Right ventricle myocardium inferior (tissue), 1 donor: ENCODE results near the gene IL2RG. TPM values are rescaled to one million over a fixed set of nuclear protein-coding genes. Genes with fewer than 3 reads are reported as not detected.

ENCODE experiments used
- ATAC-seq: fragments of 200-7000 bp; cut with Tn5 transposase; one replicate; pipeline ENCODE4 v1.9.1; 2020; ENCODE audit warnings: mild to moderate bottlenecking, moderate library complexity
- DNase-seq: peaks from one replicate; pipeline ENCODE4 v3.0.0; 2021; ENCODE audit errors: missing footprints
- intact Hi-C: fragments of 100-400 bp; cut with DNase I; formaldehyde crosslinking; loops from one replicate; pipeline ENCODE4 v1.11.0; 2022
- long read RNA-seq: library from polyadenylated mRNA; unstranded; transcript quantifications from one replicate; pipeline ENCODE4 v2.0.0, GENCODE V29; 2021
- total RNA-seq: library from RNA; stranded (reverse); fragmentation: NEBNext Ultra II Directional; extraction: Animal tissue kit (Norgen Biotek cat#: 25700); gene quantifications from one replicate; pipeline ENCODE4 v1.2.1, GENCODE V29; 2021
- donor health status: DM: no; HTN: yes; CAD: no; lungs with severe emphysema.

IL2RG gene
- 2.8 TPM for total RNA-seq
- long read RNA-seq = 0 reads

DNA sequence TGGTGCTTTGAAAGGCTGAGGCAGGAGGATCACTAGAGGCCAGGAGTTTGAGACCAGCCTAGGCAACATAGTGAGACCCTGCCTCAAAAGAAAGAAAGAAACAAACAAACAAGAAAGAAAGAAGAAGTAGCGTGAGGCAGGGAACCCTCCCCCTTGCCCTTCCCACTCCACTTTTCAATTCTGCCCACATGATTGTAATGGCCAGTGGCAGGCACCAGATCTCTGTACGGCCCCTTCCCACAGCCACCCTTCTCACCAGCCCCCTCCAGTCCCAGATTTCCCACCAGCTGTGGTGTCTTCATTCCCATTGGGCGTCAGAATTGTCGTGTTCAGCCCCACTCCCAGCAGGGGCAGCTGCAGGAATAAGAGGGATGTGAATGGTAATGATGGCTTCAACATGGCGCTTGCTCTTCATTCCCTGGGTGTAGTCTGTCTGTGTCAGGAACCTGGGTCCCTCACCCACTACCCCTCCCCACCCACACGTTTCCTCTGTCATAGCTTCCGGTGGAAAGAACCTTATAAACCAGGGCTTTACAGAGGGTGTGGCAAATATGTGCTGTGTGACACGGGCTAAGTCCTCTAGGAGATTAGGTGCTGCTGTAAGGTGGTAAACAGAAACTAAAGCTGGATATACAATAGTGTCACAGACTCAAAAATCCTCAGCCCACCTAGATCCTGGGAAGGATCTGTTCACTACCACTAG is at the start of gene IL2RG:
Gene IL2RG, minus strand, starts transcription at position 437 of the 703 bp plus-strand sequence. Its CDS starts 38 bp downstream, at position 399.
- intact Hi-C loops = no loop called here
- ATAC-seq (no peak), DNase-seq (no peak)

DNA sequence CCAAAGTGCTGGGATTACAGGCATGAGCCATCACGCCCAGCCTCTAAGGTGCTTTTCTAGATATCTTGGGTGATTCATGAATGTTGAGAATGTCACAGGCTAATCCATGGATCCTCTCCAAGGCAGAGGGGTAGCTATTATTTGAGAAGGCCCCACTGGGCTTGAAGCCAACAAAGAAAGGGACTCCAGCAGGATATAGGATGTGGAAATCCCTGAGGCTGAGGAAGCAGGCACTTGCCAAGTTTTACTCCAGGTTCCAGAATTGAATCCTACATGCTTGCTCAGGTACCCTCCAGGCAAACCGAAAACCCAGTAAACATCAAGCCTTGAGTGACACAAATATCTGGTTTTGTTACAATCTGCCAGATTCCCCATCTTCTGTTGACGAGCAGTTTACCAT is 49.1 kb upstream of the IL2RG start:
- ATAC-seq (no peak), DNase-seq (no peak)
- intact Hi-C loops = no loop called here

DNA sequence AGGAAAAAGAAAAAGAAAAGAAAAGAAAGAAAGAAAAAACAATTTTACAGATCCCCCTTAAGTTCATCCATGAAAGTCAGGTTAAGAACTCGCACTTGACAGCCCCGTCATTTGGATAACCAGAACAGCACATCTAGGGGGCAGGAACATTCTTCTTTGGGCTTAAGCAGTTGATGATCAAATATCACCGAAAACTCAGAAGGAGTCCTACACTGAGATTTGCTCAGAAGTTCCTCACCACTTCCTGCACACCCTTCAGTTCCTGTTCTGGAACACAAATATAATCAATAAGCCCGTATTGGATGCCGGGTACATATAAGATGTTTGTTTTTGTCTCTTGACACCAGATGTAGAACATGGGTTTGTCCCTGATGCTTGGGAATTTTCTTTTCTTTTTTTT is 48.0 kb upstream of the IL2RG start:
- intact Hi-C loops = no loop called here
- DNase-seq (no peak), ATAC-seq (no peak)

GRCh38 chrX:71158603-71159002 is 47.2 kb upstream of the IL2RG start:
- intact Hi-C loops = no loop called here
- ATAC-seq = no peak
- no peak for DNase-seq

DNA sequence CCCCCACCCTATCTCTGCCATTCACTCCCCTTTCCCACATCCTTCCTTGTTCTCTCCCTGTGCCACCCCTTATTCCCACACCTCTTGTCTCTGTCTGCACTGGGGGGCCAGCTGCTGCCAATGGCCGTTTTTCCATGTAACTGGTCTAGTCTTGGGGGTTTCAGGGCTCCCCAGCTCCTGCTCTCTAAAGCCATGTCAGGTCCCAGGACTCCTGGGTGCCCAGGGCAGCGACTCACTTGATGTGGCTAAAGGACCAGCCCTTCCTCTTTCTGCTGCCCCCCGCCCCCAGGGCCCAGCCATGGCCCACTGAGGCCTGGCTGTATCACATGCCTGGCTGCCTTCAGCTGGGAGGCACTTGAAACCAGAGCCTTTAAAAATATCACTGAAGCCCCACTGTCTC is 43.3 kb upstream of the IL2RG start:
- intact Hi-C loops = no loop called here
- DNase-seq = no peak
- ATAC-seq = no peak

GRCh38 chrX:71154196-71154595 is 42.8 kb upstream of the IL2RG start:
- intact Hi-C loops = no loop called here
- no peak for DNase-seq
- no peak for ATAC-seq

DNA sequence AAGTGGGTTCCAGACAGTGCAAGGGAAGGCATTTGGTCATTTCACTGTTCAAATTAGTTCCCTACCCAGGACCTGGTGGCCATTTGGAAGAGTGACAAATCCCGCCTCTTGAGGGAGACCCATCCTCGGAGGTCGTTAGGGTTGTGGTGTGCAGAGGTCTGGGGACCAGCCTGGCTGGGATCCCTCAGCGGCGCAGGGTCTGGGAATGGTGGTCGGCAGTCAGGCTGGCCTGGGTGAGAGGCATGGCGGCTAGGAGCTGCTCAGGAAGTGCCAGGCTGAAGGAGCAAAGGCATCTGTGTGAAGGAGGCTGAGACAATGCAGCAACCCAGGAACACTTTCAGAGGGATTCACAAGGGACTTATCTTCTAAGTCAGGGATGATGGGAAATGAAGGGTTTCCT is 40.0 kb upstream of the IL2RG start:
- no peak for DNase-seq
- intact Hi-C loops = no loop called here
- ATAC-seq = no peak

DNA sequence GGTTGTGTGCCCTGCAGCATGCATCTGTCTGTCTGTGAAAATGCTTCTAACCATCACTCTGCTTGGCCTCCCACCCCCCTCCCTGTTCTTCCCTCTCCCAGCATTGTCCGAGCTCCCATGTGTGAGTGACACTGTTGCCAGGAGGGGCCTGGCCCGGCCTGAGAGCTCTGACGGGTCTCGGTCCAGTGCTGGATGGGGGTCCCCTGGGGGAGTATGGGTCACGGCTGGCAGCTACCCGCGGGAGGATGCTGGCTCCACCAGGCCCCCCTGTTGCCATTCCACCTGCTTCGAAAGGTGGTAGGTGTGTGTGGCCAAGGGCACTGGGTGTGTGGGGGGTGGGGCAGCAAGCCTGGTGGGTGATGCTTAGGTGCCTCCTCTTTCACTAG is 36.9 kb upstream of the IL2RG start:
- DNase-seq = no peak
- ATAC-seq = no peak
- intact Hi-C loops = no loop called here

DNA sequence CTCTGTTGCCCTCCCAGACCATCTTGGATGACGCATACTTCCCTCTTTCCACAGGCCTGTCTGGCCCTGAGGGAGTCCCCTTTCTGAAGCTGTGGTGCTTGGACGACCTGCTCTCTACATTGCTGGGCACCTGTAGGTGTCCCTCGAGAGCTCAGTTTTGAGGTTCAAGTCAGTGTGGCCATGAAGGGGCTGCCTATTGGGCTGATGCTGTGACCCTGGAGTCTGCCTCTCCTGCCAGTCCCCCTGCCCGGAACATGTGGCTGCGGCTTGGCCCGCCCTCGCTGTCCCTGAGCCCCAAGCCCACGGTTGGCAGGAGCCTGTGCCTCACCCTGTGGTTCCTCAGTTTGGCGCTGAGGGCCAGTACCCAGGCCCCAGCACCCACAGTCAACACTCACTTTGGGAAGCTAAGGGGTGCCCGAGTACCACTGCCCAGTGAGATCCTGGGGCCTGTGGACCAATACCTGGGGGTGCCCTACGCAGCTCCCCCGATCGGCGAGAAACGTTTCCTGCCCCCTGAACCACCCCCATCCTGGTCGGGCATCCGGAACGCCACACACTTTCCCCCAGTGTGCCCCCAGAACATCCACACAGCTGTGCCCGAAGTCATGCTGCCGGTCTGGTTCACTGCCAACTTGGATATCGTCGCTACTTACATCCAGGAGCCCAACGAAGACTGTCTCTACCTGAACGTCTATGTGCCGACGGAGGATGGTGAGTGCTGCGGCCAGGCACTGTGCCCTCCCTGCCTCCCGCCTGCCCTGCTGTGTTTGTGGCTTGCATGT is 36.3 kb upstream of the IL2RG start:
- intact Hi-C loops = no loop called here
- DNase-seq (no peak), ATAC-seq (no peak)

DNA sequence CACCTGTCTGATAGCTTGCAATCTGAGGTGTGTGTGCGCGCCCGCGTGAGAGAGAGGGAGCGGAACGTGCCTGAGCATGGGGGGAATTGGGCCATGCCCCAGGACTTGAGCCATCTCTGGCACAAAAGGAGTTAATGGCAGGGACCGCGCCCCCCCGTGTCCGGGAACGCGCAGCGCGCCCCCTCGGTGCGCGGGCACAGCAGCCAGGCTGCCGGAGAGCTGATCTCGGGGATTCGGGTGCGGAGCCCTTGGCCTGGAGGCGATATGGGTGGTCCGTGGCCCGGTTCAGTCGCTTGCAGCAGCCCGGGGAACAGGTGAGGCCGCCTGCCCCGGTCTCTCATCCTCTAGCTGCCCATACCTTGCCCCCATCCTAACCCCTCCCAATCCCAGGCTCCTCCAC is 33.3 kb upstream of the IL2RG start, which contains the start of gene NLGN3:
Gene NLGN3, plus strand, starts transcription at position 191 of the 400 bp plus-strand sequence. CDS start 2,909 bp downstream, outside the sequence.
- DNase-seq (no peak), ATAC-seq (no peak)
- intact Hi-C loops = no loop called here

DNA sequence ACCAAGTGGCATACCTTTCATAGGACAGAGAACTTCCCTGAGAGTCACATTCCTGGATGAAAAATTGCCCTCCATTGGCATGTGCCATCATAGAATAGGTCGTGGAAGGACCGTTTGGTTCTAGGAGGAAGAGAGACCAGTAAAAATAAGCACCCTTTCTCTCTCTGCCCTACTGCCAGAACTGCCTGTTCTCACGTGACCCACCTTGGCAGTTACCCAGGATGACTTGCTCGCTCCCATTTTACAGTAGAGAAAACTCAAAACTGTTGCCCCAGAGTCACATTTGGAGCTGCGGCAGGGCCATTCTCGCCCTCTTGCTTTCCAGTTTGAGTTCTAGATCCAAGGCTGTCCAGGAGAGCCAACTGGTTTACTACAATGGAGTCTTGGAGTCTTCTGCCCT is 32.1 kb upstream of the IL2RG start:
- DNase-seq = no peak
- ATAC-seq = no peak
- intact Hi-C loops = no loop called here

- intact Hi-C loops = no loop called here
- DNase-seq = no peak
- ATAC-seq = no peak
Observed at GRCh38 chrX:71140440-71140839, 29.1 kb upstream of the IL2RG start.

GRCh38 chrX:71131510-71131909 is 20.1 kb upstream of the IL2RG start:
- ATAC-seq (no peak), DNase-seq (no peak)
- intact Hi-C loops = no loop called here

DNA sequence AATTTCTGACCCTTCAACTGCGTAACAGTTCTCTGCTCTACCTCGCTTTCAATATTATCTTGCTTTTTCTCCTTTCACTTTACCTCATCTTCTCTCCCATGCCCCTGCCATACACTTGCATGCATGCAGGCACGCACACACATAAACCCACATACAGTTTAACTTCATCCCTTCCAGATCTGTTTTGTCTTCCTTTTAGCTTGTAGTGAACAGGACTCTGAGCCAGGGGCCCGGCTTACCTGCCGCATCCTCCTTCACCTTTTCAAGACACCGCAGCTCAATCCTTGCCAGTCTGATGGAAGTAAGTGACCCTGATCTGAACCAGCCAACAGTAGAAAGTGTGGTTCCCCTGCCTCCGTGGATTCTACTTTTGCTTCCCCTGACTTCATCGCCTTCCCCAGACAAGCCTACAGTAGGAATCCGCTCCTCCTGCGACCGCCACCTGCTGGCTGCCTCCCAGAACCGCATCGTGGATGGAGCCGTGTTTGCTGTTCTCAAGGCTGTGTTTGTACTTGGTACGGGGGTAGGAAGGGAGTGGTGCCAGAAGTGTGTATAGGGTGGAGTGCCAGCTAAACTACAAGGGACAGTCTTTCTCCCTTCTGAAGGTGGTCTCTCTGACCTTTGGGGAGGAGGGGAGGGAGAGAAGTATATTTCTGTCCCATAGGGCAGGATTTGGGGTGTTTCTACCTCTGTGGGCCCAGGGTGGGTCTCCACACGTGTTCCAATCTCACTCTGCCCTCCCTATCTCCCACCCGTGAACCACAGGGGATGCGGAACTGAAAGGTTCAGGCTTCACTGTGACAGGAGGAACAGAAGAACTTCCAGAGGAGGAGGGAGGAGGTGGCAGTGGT is 17.8 kb upstream of the IL2RG start:
- intact Hi-C loops = no loop called here
- ATAC-seq (peak; percentile 56), DNase-seq (peak; percentile 79)

DNA sequence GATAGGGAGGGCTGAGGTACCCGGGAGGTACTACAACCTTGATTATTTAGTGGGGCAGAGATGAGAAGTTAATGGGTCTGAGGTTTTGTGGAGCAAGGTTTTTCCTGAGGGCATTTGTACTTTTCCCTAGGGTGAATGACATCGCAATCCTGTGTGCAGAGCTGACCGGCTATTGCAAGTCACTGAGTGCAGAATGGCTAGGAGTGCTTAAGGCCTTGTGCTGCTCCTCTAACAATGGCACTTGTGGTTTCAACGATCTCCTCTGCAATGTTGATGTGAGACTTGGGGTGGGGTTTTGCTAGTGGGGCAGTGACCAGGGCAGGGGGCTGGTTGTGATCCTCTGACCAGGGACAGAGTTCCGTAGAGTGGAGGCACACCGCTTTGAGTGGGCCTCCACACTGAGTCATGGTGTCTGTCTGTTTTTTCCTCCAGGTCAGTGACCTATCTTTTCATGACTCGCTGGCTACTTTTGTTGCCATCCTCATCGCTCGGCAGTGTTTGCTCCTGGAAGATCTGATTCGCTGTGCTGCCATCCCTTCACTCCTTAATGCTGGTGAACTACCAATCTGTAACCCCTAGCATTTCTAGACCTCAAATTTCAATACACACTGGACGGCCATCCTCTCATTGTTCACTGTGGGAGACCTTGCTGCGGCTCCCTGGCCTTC is 16.9 kb upstream of the IL2RG start:
- intact Hi-C loops = no loop called here
- DNase-seq (no peak), ATAC-seq (no peak)

- intact Hi-C loops = no loop called here
- DNase-seq (no peak), ATAC-seq (peak; percentile 29)
Observed at GRCh38 chrX:71118985-71119535, 7.7 kb upstream of the IL2RG start.

- ATAC-seq (peak; percentile 99), DNase-seq (peak; percentile 88)
- intact Hi-C loops = no loop called here
Observed at GRCh38 chrX:71118032-71118984, 6.9 kb upstream of the IL2RG start, which contains the start of gene MED12. MED12 (plus strand) TSS chrX:71118596; CDS start chrX:71118755, 159 bp downstream.
